ENCODE data around the gene PKLR.
"Not testable (repeated sequence)": the region's sequence is repeated elsewhere in the genome, so short reads cannot be mapped to it uniquely, and the experiment has no call there.

PKLR gene

DNA sequence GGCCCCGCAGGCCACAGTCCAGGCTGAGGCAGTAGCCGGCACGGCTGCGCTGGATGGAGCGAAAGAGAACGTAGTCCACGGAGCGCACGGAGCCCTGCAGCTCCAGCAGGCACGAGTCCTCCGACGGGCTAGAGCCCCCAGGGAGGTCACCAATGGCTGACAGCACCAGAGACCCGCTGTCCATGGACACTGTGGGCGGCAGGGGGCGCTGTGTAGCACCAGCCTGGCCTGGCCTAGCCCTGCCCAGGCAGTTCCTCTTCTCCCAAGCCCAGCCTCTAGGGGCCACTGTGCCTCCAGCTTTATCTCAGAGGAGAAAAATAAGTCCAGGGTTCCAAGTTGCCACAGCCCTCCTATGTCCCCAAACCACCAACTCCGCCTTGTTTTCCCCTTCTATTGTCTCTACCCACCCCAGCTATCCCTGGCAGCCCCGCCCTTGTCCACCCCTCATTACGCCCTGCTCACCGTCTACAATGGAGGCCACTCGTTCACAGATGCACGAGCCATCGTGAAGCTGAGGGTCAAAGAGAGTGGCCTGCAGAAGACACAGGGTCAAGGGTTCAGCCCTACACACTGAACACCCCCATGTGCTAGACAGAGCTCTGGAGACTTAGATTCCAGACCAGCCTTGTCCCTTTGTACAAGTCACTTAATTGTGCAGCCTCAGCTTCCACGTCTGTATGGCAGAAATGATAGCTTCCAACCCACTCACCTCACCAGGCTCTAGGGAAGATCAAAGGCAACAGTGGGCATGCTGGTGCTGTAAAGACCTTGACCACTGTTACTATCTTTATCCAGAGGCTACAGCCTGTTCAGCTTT lies 50.4 kb downstream of the PKLR start:
- TF ChIP-seq, protein P1, sequence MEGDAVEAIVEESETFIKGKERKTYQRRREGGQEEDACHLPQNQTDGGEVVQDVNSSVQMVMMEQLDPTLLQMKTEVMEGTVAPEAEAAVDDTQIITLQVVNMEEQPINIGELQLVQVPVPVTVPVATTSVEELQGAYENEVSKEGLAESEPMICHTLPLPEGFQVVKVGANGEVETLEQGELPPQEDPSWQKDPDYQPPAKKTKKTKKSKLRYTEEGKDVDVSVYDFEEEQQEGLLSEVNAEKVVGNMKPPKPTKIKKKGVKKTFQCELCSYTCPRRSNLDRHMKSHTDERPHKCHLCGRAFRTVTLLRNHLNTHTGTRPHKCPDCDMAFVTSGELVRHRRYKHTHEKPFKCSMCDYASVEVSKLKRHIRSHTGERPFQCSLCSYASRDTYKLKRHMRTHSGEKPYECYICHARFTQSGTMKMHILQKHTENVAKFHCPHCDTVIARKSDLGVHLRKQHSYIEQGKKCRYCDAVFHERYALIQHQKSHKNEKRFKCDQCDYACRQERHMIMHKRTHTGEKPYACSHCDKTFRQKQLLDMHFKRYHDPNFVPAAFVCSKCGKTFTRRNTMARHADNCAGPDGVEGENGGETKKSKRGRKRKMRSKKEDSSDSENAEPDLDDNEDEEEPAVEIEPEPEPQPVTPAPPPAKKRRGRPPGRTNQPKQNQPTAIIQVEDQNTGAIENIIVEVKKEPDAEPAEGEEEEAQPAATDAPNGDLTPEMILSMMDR (IDR thresholded peaks at IDR 0.05; ENCODE audit: low read depth, low read length): peak; percentile 99
- no peak overlapping the region for H3K4me3 ChIP-seq (ENCODE audit: low read depth, low read length)

DNA sequence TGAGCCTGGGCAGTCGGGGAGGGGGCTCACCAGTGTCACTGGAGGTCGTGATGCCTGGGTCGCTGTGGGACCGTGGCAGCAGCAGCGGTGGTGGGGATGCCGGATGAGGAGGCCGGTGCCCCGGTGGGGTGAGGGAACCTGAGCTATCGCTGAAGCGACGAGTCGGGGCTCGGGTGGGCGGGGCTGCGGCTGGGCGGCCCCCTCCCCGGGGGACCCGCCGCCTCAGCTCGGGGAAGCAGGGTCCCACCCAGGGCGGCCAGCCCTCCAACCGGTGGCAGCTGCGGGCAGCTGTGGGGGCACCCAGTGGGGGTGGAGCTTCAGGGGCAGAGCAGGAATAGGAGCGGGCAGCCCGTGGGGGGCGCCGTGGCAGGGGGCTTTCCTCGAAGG lies 51.0 kb downstream of the PKLR start:
- no peak overlapping the region for H3K4me3 ChIP-seq (ENCODE audit: low read depth, low read length)
- TF ChIP-seq, protein P1 (IDR thresholded peaks at IDR 0.05; ENCODE audit: low read depth, low read length): no peak

DNA sequence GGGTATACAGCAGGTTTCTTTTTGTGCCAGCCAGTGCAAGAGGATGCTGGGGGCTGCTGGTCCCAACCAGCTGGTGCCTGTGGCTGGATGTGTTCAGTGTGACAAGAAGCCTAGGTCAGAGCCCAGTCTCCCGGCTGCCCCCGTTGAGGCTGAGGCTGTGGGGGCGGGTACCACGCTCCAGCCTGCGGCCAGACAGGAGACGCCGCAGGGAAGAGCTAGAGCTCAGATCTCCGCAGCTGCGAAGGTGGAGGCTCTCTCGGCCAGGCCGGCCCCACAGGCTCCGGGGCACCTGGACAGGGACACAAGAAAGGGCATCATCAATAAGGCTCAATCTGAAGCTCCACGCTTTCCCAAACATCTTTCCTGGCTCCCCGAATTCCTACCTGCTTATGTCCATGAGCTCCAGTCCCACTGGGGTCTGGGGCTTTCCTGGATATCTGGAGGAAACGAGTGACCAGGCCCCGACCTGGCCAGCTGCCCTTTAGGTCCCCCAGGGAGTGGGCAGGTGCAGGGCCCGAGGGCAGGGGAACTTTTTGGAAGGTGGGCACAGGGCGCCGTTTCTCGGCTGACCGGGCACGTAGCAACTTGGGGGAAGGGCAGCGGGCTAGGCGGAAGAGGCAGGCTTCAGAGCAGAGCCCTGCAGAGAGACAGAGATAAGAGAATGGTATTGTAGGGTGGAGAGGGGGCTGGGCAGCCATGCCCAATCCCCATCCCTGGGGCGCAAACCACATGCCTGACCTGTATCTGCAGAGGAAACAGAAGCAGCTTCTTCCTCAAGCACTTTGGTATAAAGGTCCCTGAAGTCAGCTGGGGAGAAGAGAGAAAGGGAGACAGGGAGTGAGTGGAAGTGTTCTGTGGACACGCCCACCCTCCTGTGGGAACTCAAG lies 53.3 kb downstream of the PKLR start:
- H3K4me3 ChIP-seq (ENCODE audit: low read depth, low read length): no peak overlapping the region

GRCh38 chr1:155246796-155247195 lies 54.4 kb downstream of the PKLR start:
- not testable (repeated sequence) for H3K4me3 ChIP-seq (ENCODE audit: low read depth, low read length)

More for the DNA sequence above, 53.3 kb downstream of the PKLR start:
- TF ChIP-seq, protein P1 (IDR thresholded peaks at IDR 0.05; ENCODE audit: low read depth, low read length): no peak

- TF ChIP-seq, protein P1 (IDR thresholded peaks at IDR 0.05; ENCODE audit: low read depth, low read length): no peak
- H3K4me3 ChIP-seq (ENCODE audit: low read depth, low read length): peak overlapping the region; percentile 73
Observed at GRCh38 chr1:155245163-155245524, 56.1 kb downstream of the PKLR start.

GRCh38 chr1:155244368-155245162 lies 56.7 kb downstream of the PKLR start:
- TF ChIP-seq, protein P1 (IDR thresholded peaks at IDR 0.05; ENCODE audit: low read depth, low read length): no peak
- peak overlapping the region; percentile 73 for H3K4me3 ChIP-seq (ENCODE audit: low read depth, low read length)

GRCh38 chr1:155242805-155243358 lies 58.4 kb downstream of the PKLR start:
- H3K4me3 ChIP-seq (ENCODE audit: low read depth, low read length): peak overlapping the region; percentile 73
- TF ChIP-seq, protein P1 (IDR thresholded peaks at IDR 0.05; ENCODE audit: low read depth, low read length): no peak

Measured in WI38 (cell line).